Caco-2 (cell line): ENCODE measurements around the gene CDK15. TPM values are rescaled to one million over a fixed set of nuclear protein-coding genes. Genes with fewer than 3 reads are reported as not detected.

Experiments used
- BruUV-seq: library from RNA; stranded (reverse); fragments of 400-500 nt; replicated peaks from 2 replicates; lab custom pipeline; 2021; lab: Mats Ljungman, UMichigan
- CTCF ChIA-PET: fragments of 300-600 bp; sonication (Branson Sonifier 250); formaldehyde crosslinking; loops from one replicate; lab custom pipeline; 2022; ENCODE audit warnings: antibody characterized with exemption; lab: Charles Lee
- POLR2A ChIA-PET: fragments of 300-600 bp; sonication (Branson Sonifier 250); formaldehyde crosslinking; loops from one replicate; lab custom pipeline; 2022; ENCODE audit warnings: antibody characterized with exemption; lab: Charles Lee
- DNase-seq, 2 experiments: peaks; one replicate each; pipeline versions ENCODE4 v3.0.0 to v3.0.0-alpha.2; 2020 to 2022
- H3K27me3 ChIP-seq: replicated peaks from 2 replicates; pipeline ENCODE4 v1.6.0; 2011; ENCODE audit warnings: low read length; ENCODE audit not compliant: control insufficient read depth, insufficient read depth
- H3K36me3 ChIP-seq: 2 replicates; pipeline ENCODE4 v1.5.1; 2011; ENCODE audit warnings: low read length; ENCODE audit not compliant: control insufficient read depth, insufficient read depth
- H3K4me1 ChIP-seq: fragments of 250-450 bp; sonication (Bioruptor Pico); 2 replicates; pipeline ENCODE4 v1.5.1; 2020; ENCODE audit warnings: mild to moderate bottlenecking
- H3K4me3 ChIP-seq: 2 replicates; pipeline ENCODE4 v1.5.1; 2011; ENCODE audit warnings: low read depth, mild to moderate bottlenecking, control low read depth, low read length
- H3K9me3 ChIP-seq: fragments of 250-450 bp; sonication (Bioruptor Pico); 2 replicates; pipeline ENCODE4 v1.5.1; 2020; ENCODE audit warnings: mild to moderate bottlenecking, moderate library complexity
- H3K27ac Mint-ChIP-seq: one replicate; pipeline ENCODE4 v1.8.0; 2022; ENCODE audit warnings: mixed read lengths; ENCODE audit not compliant: unreplicated experiment
- H3K27me3 Mint-ChIP-seq: one replicate; pipeline ENCODE4 v1.8.0; 2022; ENCODE audit warnings: mixed read lengths; ENCODE audit not compliant: insufficient read depth, unreplicated experiment
- H3K36me3 Mint-ChIP-seq: one replicate; pipeline ENCODE4 v1.8.0; 2022; ENCODE audit warnings: mild to moderate bottlenecking, mixed read lengths; ENCODE audit not compliant: insufficient read depth, unreplicated experiment
- H3K4me1 Mint-ChIP-seq: one replicate; pipeline ENCODE4 v1.8.0; 2022; ENCODE audit warnings: low read depth, mixed read lengths; ENCODE audit not compliant: unreplicated experiment
- H3K4me3 Mint-ChIP-seq: one replicate; pipeline ENCODE4 v1.8.0; 2022; ENCODE audit warnings: mild to moderate bottlenecking, moderate library complexity, mixed read lengths; ENCODE audit not compliant: unreplicated experiment
- H3K9me3 Mint-ChIP-seq: one replicate; pipeline ENCODE4 v1.8.0; 2022; ENCODE audit warnings: mixed read lengths; ENCODE audit not compliant: unreplicated experiment
- intact Hi-C: fragments of 100-400 bp; cut with micrococcal nuclease; formaldehyde crosslinking; loops from one replicate; pipeline ENCODE4 v1.10.0; 2022; ENCODE audit not compliant: unreplicated experiment
- total RNA-seq: library from RNA; stranded (reverse); gene quantifications from 2 replicates; pipeline ENCODE4 v1.2.3, GENCODE V29; 2022
- TF ChIP-seq, protein P1 (sequence below), 2 experiments: fragments of 200-600 bp in 1 of 2; IDR thresholded peaks; 1 replicate in 1 of 2; 2 replicates in 1 of 2; pipeline versions ENCODE4 v1.5.1 to v1.8.0; 2011 to 2022; ENCODE audit warnings: antibody characterized with exemption in 1 of 2, control low read depth in 1 of 2, inconsistent platforms in 1 of 2, low read depth in 1 of 2, low read length in 1 of 2, mild to moderate bottlenecking in 1 of 2, moderate library complexity in 1 of 2; ENCODE audit not compliant: insufficient read depth in 1 of 2, severe bottlenecking in 1 of 2, unreplicated experiment in 1 of 2

CDK15 gene
- total RNA-seq, 1 experiment from 2014 or later = not detected

DNA sequence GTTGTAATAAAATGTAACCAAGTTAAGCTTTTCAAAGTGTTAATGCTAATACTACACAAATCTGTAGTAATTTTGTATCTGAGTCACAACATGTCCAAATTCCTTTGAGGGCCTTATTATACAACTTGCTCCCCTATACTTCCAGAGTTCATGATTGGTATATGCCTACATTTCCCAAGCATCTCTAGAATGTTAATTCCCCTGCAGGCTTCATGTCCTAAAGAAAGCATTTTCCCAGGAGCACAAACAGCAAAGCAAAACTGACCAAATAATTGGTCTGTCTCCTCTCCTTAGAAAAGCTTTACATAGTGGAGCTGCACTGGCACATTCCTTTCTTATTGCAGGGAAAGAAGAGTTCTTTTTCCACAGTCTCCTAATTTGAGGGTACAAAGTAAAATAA lies 29.3 kb upstream of the CDK15 start:
- Mint-ChIP-seq H3K4me3 (no peak overlapping the region), H3K27ac (no peak overlapping the region), H3K27me3 (no peaks in the 10 kb centered on the region), H3K4me1 (peaks cover 19% of the 10 kb centered on the region), H3K36me3 (peaks cover 12% of the 10 kb centered on the region), H3K9me3 (no peaks in the 10 kb centered on the region)
- Histone ChIP-seq H3K9me3 (no peaks in the 10 kb centered on the region), H3K36me3 (no peaks in the 10 kb centered on the region), H3K27me3 (no peaks in the 10 kb centered on the region), H3K4me3 (no peak overlapping the region), H3K4me1 (peaks cover 29% of the 10 kb centered on the region)
- ChIA-PET CTCF (no interaction called here), POLR2A (interaction anchor here (0.7 kb wide), 1 partner anchor 12 kb away, joined by 3 read pairs; no protein-coding TSS in a partner anchor)
- intact Hi-C loops = no loop called here
- DNase-seq = no peak
- BruUV-seq = no TSS peak
- TF ChIP-seq, protein P1, sequence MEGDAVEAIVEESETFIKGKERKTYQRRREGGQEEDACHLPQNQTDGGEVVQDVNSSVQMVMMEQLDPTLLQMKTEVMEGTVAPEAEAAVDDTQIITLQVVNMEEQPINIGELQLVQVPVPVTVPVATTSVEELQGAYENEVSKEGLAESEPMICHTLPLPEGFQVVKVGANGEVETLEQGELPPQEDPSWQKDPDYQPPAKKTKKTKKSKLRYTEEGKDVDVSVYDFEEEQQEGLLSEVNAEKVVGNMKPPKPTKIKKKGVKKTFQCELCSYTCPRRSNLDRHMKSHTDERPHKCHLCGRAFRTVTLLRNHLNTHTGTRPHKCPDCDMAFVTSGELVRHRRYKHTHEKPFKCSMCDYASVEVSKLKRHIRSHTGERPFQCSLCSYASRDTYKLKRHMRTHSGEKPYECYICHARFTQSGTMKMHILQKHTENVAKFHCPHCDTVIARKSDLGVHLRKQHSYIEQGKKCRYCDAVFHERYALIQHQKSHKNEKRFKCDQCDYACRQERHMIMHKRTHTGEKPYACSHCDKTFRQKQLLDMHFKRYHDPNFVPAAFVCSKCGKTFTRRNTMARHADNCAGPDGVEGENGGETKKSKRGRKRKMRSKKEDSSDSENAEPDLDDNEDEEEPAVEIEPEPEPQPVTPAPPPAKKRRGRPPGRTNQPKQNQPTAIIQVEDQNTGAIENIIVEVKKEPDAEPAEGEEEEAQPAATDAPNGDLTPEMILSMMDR (IDR thresholded peaks at IDR 0.05; ENCODE audit: insufficient read depth in 1 of 2, low read depth in 1 of 2, low read length in 1 of 2, severe bottlenecking in 1 of 2, unreplicated experiment in 1 of 2) = no peak

DNA sequence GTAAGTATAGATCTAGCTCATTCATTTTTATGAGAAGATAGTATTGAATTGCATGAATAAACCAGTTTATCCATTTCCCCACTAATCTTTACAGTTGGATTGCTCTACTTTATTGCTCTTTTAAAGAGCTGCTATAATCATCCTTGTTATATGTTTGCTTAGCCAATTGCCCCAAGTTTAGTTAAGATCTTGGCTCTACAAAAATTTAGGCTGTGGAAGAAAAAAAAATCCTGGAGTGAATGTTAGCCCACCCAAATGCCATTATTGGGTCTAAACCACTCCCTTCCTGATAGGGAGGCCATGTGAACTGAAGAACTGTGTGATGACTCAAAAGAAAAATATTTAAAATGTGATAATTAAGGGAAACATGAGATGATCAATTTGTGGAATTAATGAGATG lies 28.5 kb upstream of the CDK15 start:
- Histone ChIP-seq H3K36me3 (no peaks in the 10 kb centered on the region), H3K4me3 (no peak overlapping the region), H3K9me3 (no peaks in the 10 kb centered on the region), H3K27me3 (no peaks in the 10 kb centered on the region), H3K4me1 (peaks cover 29% of the 10 kb centered on the region)
- intact Hi-C loops = no loop called here
- CTCF ChIA-PET = no interaction called here
- TF ChIP-seq, protein P1 (IDR thresholded peaks at IDR 0.05; ENCODE audit: insufficient read depth in 1 of 2, low read depth in 1 of 2, low read length in 1 of 2, severe bottlenecking in 1 of 2, unreplicated experiment in 1 of 2) = no peak
- no peaks in the 10 kb centered on the region for H3K27me3 Mint-ChIP-seq
- H3K4me3 Mint-ChIP-seq = peak overlapping the region; percentile 10
- peaks cover 12% of the 10 kb centered on the region for H3K36me3 Mint-ChIP-seq
- H3K4me1 Mint-ChIP-seq = peaks cover 19% of the 10 kb centered on the region
- no peak overlapping the region for H3K27ac Mint-ChIP-seq
- no TSS peak for BruUV-seq
- H3K9me3 Mint-ChIP-seq = no peaks in the 10 kb centered on the region
- POLR2A ChIA-PET = interaction anchor here (0.6 kb wide), 1 partner anchor 134 kb away, joined by 4 read pairs; no protein-coding TSS in a partner anchor
- no peak for DNase-seq

DNA sequence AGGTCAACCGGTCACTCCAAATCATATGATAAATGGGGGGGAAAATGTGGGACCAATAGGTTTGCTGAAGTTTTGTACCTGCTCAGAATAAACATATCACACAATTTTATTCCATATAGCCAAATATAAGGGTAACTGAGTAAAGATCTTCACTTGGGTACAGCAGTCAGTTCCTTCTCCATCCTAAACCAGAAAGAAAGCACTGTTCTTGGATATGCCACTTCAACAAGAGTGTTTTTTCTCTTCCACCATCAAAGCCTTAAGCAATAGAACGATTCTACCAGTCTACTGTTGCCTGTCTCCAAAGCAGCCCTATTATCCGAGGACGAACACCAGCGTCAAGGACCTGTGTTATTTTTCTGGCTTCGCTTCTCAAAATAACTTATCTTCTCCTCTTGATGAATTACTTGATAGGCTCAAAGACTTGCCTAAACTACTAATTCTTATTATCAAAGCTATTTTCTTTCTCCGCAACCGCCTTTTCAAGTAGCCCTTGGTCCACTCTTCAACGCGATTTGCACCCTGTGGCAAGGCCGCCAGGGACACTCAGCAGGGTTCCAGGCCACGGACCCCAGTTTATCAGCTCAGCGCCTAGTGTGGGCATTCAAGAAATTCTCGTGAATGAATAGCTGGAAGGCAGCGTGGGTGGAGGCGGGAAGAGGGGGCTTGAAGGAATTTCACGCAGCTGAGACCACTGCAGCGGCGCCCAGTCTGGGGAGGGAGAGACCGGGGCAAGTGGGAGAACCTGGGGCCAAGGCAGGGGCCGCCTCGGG lies 26.2 kb upstream of the CDK15 start:
- no peaks in the 10 kb centered on the region for H3K9me3 ChIP-seq
- no peaks in the 10 kb centered on the region for H3K27me3 ChIP-seq
- Mint-ChIP-seq H3K27ac (peak overlapping the region; percentile 85), H3K36me3 (peaks cover 8% of the 10 kb centered on the region), H3K4me1 (peaks cover 19% of the 10 kb centered on the region), H3K4me3 (peak overlapping the region; percentile 85), H3K9me3 (no peaks in the 10 kb centered on the region), H3K27me3 (no peaks in the 10 kb centered on the region)
- BruUV-seq = TSS peak; percentile 56
- H3K4me3 ChIP-seq = peak overlapping the region; percentile 97
- intact Hi-C loops = no loop called here
- CTCF ChIA-PET = interaction anchor here (0.9 kb wide), 1 partner anchor 78 kb away, joined by 3 read pairs; no protein-coding TSS in a partner anchor
- peaks cover 29% of the 10 kb centered on the region for H3K4me1 ChIP-seq
- TF ChIP-seq, protein P1 (IDR thresholded peaks at IDR 0.05; ENCODE audit: insufficient read depth in 1 of 2, low read depth in 1 of 2, low read length in 1 of 2, severe bottlenecking in 1 of 2, unreplicated experiment in 1 of 2) = no peak
- no peak for DNase-seq
- POLR2A ChIA-PET = interaction anchor here (0.5 to 1.5 kb wide), 4 partner anchors 22 to 485 kb away, joined by 3 to 12 read pairs (median 3); partner anchors contain the start of genes STRADB and TRAK2
- H3K36me3 ChIP-seq = no peaks in the 10 kb centered on the region
